ENCODE data around the gene TPK1.
"Not testable (repeated sequence)": the region's sequence is repeated elsewhere in the genome, so short reads cannot be mapped to it uniquely, and the experiment has no call there.

TPK1 gene

DNA sequence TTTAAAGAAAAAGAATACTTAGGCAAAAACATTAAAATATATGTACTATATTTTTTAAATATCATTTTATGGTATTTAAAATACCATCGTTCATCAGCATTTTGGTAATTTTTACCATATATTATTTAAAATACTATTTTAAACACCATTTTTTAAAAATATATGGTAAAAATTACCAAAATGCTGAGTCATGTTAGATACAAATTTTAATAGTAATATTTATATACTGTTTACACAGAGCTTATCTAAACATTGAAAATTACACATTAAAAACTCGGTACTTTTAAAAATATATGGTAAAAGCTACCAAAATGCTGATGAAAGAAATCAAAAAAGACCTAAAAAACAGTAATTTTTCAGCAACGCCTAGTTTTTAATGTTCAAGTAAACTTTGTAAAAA, 105.6 kb downstream of the TPK1 start:
- H3K4me1 ChIP-seq (ENCODE audit: low read depth, poor library complexity, severe bottlenecking) = no peaks in the 10 kb centered on the region
- H4K20me1 ChIP-seq (ENCODE audit: insufficient read depth) = no peaks in the 10 kb centered on the region
- no peak overlapping the region for H3K27ac ChIP-seq
- no peak overlapping the region for H3K9ac ChIP-seq
- H3K4me3 ChIP-seq (IDR thresholded peaks at IDR 0.05; ENCODE audit: insufficient read depth, low read depth, low read length) = no peak overlapping the region
- H3K27me3 ChIP-seq (ENCODE audit: insufficient read depth, low read depth) = no peaks in the 10 kb centered on the region
- H3K4me2 ChIP-seq = no peak overlapping the region
- no peak overlapping the region for H2AFZ ChIP-seq (ENCODE audit: low read depth)
- TF ChIP-seq, protein P1, sequence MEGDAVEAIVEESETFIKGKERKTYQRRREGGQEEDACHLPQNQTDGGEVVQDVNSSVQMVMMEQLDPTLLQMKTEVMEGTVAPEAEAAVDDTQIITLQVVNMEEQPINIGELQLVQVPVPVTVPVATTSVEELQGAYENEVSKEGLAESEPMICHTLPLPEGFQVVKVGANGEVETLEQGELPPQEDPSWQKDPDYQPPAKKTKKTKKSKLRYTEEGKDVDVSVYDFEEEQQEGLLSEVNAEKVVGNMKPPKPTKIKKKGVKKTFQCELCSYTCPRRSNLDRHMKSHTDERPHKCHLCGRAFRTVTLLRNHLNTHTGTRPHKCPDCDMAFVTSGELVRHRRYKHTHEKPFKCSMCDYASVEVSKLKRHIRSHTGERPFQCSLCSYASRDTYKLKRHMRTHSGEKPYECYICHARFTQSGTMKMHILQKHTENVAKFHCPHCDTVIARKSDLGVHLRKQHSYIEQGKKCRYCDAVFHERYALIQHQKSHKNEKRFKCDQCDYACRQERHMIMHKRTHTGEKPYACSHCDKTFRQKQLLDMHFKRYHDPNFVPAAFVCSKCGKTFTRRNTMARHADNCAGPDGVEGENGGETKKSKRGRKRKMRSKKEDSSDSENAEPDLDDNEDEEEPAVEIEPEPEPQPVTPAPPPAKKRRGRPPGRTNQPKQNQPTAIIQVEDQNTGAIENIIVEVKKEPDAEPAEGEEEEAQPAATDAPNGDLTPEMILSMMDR (conservative IDR thresholded peaks at IDR 0.05; ENCODE audit: low read depth, low read length) = no peak
- H3K36me3 ChIP-seq (ENCODE audit: insufficient read depth) = no peaks in the 10 kb centered on the region
- no peaks in the 10 kb centered on the region for H3K79me2 ChIP-seq (ENCODE audit: insufficient read depth, low read depth)

DNA sequence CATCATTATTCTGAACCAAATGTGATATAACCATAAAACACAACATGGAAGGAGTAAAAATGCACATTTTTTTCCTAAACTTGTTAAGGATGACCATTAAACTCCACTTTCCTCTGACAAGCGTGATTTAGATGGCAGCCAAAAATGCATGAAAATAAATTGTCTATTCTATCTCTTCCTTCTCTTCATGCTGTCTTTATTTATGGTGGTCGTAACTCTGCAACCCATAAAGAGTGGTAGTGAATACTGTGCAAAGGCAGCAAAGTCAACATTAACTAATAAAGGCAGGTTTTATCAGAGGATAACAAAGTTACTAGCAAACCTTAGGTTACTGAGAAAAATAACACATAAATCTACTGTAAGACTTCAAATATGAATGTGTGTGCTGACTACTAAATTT, 106.6 kb downstream of the TPK1 start:
- Histone ChIP-seq H3K79me2 (ENCODE audit: insufficient read depth, low read depth) (no peaks in the 10 kb centered on the region), H3K4me2 (no peak overlapping the region), H3K9ac (no peak overlapping the region), H3K36me3 (ENCODE audit: insufficient read depth) (no peaks in the 10 kb centered on the region), H3K27ac (no peak overlapping the region), H4K20me1 (ENCODE audit: insufficient read depth) (no peaks in the 10 kb centered on the region), H3K4me1 (ENCODE audit: low read depth, poor library complexity, severe bottlenecking) (no peaks in the 10 kb centered on the region), H3K4me3 (IDR thresholded peaks at IDR 0.05; ENCODE audit: insufficient read depth, low read depth, low read length) (no peak overlapping the region), H3K27me3 (ENCODE audit: insufficient read depth, low read depth) (no peaks in the 10 kb centered on the region), H2AFZ (ENCODE audit: low read depth) (no peak overlapping the region)
- TF ChIP-seq, protein P1 (conservative IDR thresholded peaks at IDR 0.05; ENCODE audit: low read depth, low read length) = no peak

DNA sequence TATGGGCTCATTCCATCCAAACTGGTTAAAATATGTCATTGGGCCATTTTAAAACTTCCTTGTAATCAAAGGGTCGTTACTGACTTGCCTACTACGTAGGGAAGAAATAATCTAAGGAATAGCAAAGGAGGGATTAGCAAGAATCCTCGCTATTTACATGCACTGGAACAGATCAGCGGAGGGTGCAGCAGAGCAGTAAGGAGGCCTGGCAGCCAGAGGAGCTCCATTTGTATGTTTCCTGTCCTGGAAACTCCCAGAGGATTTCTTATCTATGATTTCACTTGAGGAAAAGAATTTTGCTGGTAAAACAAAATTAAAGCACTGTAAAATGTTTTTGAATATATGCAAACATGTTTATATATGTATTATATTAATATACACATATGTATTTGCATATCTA, 107.3 kb downstream of the TPK1 start:
- H4K20me1 ChIP-seq (ENCODE audit: insufficient read depth) = no peaks in the 10 kb centered on the region
- H2AFZ ChIP-seq (ENCODE audit: low read depth) = no peak overlapping the region
- no peaks in the 10 kb centered on the region for H3K4me1 ChIP-seq (ENCODE audit: low read depth, poor library complexity, severe bottlenecking)
- H3K27me3 ChIP-seq (ENCODE audit: insufficient read depth, low read depth) = no peaks in the 10 kb centered on the region
- H3K4me2 ChIP-seq = no peak overlapping the region
- TF ChIP-seq, protein P1 (conservative IDR thresholded peaks at IDR 0.05; ENCODE audit: low read depth, low read length) = no peak
- no peaks in the 10 kb centered on the region for H3K79me2 ChIP-seq (ENCODE audit: insufficient read depth, low read depth)
- H3K36me3 ChIP-seq (ENCODE audit: insufficient read depth) = no peaks in the 10 kb centered on the region
- H3K9ac ChIP-seq = no peak overlapping the region
- no peak overlapping the region for H3K4me3 ChIP-seq (IDR thresholded peaks at IDR 0.05; ENCODE audit: insufficient read depth, low read depth, low read length)
- H3K27ac ChIP-seq = no peak overlapping the region

DNA sequence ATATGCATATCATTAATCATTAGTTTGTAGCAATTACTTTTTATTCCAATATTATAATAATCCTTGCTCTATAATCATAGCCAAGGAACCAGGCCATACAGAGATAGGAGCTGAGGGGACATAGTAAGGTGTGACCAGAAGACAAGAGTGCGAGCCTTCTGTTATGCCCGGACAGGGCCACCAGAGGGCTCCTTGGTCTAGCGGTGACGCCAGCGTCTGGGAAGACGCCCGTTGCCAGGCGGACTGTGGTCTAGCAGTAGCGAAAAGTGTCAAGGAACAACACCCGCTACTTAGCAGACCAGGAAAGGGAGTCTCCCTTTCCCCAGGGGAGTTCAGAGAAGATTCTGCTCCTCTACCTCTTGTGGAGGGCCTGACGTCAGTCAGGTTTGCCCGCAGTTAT, 109.0 kb downstream of the TPK1 start:
- not testable (repeated sequence) for H3K27ac ChIP-seq; H3K36me3 ChIP-seq (ENCODE audit: insufficient read depth); H3K79me2 ChIP-seq (ENCODE audit: insufficient read depth, low read depth); H3K4me2 ChIP-seq; H3K9ac ChIP-seq; H3K4me3 ChIP-seq (IDR thresholded peaks at IDR 0.05; ENCODE audit: insufficient read depth, low read depth, low read length); H3K4me1 ChIP-seq (ENCODE audit: low read depth, poor library complexity, severe bottlenecking); H2AFZ ChIP-seq (ENCODE audit: low read depth); H4K20me1 ChIP-seq (ENCODE audit: insufficient read depth); H3K27me3 ChIP-seq (ENCODE audit: insufficient read depth, low read depth)

DNA sequence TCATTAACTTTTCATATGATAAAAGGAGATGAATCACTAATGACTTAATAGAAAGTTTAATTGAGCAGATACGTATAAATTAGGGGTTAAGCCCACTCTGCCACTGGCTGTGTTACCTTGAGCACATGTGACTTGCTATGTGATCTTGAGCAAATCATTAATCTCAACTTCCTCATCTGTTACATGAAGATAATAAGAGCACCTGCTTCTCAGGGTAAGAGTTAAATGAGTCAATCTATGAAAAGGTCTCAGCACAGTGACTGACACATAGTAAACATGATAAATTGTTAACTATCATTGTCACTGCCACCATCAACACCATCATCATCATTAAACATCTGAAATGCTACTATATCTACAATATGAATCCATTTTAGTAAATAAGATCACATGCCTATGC, 110.8 kb downstream of the TPK1 start:
- Histone ChIP-seq H3K4me3 (IDR thresholded peaks at IDR 0.05; ENCODE audit: insufficient read depth, low read depth, low read length) (no peak overlapping the region), H3K4me1 (ENCODE audit: low read depth, poor library complexity, severe bottlenecking) (no peaks in the 10 kb centered on the region), H3K79me2 (ENCODE audit: insufficient read depth, low read depth) (no peaks in the 10 kb centered on the region), H3K4me2 (no peak overlapping the region), H3K27ac (no peak overlapping the region), H3K27me3 (ENCODE audit: insufficient read depth, low read depth) (no peaks in the 10 kb centered on the region), H3K9ac (no peak overlapping the region), H3K36me3 (ENCODE audit: insufficient read depth) (no peaks in the 10 kb centered on the region), H2AFZ (ENCODE audit: low read depth) (no peak overlapping the region), H4K20me1 (ENCODE audit: insufficient read depth) (no peaks in the 10 kb centered on the region)
- TF ChIP-seq, protein P1 (conservative IDR thresholded peaks at IDR 0.05; ENCODE audit: low read depth, low read length) = no peak
